ENCODE data around the gene DMAC2.

DMAC2 gene

DNA sequence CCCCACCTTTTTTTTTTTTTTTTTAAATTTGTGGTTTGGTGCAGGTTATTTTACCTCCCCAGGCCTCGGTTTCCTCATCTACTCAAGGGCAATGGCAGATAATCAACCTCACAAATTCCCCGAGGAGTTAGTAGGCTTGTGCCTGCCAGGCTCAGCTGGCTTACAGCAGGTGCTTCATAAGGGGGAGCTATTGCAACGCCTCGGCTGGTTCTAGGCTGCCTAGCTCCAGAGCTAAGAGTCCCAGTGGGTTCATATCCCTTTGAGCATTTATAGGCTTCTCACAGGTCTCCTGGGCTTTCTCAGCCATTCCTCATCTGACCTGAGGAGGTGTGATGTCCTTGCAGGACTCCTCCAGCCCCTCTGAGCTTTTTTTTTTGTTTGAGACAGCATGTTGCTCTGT, 31.5 kb downstream of the DMAC2 start:
- Histone ChIP-seq H3K36me3 (ENCODE audit: insufficient read depth, low read length) (peaks cover 16% of the 10 kb centered on the region), H3K9ac (ENCODE audit: low read depth, low read length) (no peak overlapping the region), H3K9me3 (ENCODE audit: insufficient read depth, low read length, severe bottlenecking) (no peaks in the 10 kb centered on the region), H4K20me1 (ENCODE audit: insufficient read depth, low read length) (0 out of 2 replicates have a peak, but pooled peaks cover 4% of the 10 kb centered on the region), H2AFZ (ENCODE audit: low read depth, low read length) (no peak overlapping the region), H3K27me3 (ENCODE audit: insufficient read depth, low read length, poor library complexity) (no peaks in the 10 kb centered on the region), H3K4me2 (ENCODE audit: insufficient read depth, low read length) (no peak overlapping the region), H3K4me1 (ENCODE audit: insufficient read depth, low read length) (no peaks in the 10 kb centered on the region), H3K79me2 (ENCODE audit: insufficient read depth, low read length) (peaks cover 2% of the 10 kb centered on the region; the same call in 1 of the 2 replicates), H3K4me3 (ENCODE audit: low read depth in 1 of 2, low read length in 2 of 2) (no peak overlapping the region), H3K27ac (ENCODE audit: low read length) (no peak overlapping the region)
- ATAC-seq (ENCODE audit: insufficient read depth, low read depth) (no peak), DNase-seq (no peak)
- no peak for TF ChIP-seq EZH2 (IDR thresholded peaks at IDR 0.05; ENCODE audit: borderline replicate concordance, low read depth, low read length, severe bottlenecking)
- TF ChIP-seq, protein P1, sequence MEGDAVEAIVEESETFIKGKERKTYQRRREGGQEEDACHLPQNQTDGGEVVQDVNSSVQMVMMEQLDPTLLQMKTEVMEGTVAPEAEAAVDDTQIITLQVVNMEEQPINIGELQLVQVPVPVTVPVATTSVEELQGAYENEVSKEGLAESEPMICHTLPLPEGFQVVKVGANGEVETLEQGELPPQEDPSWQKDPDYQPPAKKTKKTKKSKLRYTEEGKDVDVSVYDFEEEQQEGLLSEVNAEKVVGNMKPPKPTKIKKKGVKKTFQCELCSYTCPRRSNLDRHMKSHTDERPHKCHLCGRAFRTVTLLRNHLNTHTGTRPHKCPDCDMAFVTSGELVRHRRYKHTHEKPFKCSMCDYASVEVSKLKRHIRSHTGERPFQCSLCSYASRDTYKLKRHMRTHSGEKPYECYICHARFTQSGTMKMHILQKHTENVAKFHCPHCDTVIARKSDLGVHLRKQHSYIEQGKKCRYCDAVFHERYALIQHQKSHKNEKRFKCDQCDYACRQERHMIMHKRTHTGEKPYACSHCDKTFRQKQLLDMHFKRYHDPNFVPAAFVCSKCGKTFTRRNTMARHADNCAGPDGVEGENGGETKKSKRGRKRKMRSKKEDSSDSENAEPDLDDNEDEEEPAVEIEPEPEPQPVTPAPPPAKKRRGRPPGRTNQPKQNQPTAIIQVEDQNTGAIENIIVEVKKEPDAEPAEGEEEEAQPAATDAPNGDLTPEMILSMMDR (IDR thresholded peaks at IDR 0.05; ENCODE audit: borderline replicate concordance, extremely low read depth, low read length, poor library complexity, severe bottlenecking), result peak; percentile 9

- H3K27me3 ChIP-seq (ENCODE audit: insufficient read depth, low read length, poor library complexity), result no peaks in the 10 kb centered on the region
- H3K4me3 ChIP-seq (ENCODE audit: low read depth in 1 of 2, low read length in 2 of 2), result no peak overlapping the region
- 0 out of 2 replicates have a peak, but pooled peaks cover 4% of the 10 kb centered on the region for H4K20me1 ChIP-seq (ENCODE audit: insufficient read depth, low read length)
- no peak for ATAC-seq (ENCODE audit: insufficient read depth, low read depth)
- DNase-seq, result no peak
- H2AFZ ChIP-seq (ENCODE audit: low read depth, low read length), result no peak overlapping the region
- no peak for TF ChIP-seq EZH2 (IDR thresholded peaks at IDR 0.05; ENCODE audit: borderline replicate concordance, low read depth, low read length, severe bottlenecking)
- TF ChIP-seq, protein P1 (IDR thresholded peaks at IDR 0.05; ENCODE audit: borderline replicate concordance, extremely low read depth, low read length, poor library complexity, severe bottlenecking), result no peak
- H3K4me1 ChIP-seq (ENCODE audit: insufficient read depth, low read length), result no peaks in the 10 kb centered on the region
- H3K36me3 ChIP-seq (ENCODE audit: insufficient read depth, low read length), result peaks cover 11% of the 10 kb centered on the region
- H3K4me2 ChIP-seq (ENCODE audit: insufficient read depth, low read length), result no peak overlapping the region
- H3K79me2 ChIP-seq (ENCODE audit: insufficient read depth, low read length), result peaks cover 2% of the 10 kb centered on the region; the same call in 1 of the 2 replicates
- no peak overlapping the region for H3K9ac ChIP-seq (ENCODE audit: low read depth, low read length)
- no peaks in the 10 kb centered on the region for H3K9me3 ChIP-seq (ENCODE audit: insufficient read depth, low read length, severe bottlenecking)
- no peak overlapping the region for H3K27ac ChIP-seq (ENCODE audit: low read length)
Observed at GRCh38 chr19:41407271-41407670, 32.4 kb downstream of the DMAC2 start.

DNA sequence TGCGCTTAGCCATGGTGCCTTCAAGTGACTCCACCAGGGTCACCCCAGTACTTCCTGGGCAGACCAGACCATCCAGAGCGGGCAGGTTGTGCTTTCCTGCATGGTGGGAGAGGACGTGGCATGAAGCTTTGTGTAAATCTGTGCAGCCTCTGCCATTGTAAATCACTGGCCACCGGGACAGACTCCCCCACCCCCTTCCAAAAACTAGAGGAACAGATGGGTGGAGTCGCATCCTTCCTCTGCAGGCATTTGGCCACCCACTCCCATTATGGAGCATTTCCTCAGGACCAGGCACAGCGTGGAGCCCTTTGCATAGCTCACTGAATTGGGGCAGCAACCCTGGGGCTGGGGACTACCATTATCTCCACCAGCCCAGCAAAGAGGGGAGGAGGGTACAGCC, 33.9 kb downstream of the DMAC2 start:
- peaks cover 7% of the 10 kb centered on the region for H3K36me3 ChIP-seq (ENCODE audit: insufficient read depth, low read length)
- no peak overlapping the region for H3K4me2 ChIP-seq (ENCODE audit: insufficient read depth, low read length)
- H3K79me2 ChIP-seq (ENCODE audit: insufficient read depth, low read length), result peaks cover 7% of the 10 kb centered on the region
- H3K4me3 ChIP-seq (ENCODE audit: low read depth in 1 of 2, low read length in 2 of 2), result no peak overlapping the region
- DNase-seq, result no peak
- no peak for ATAC-seq (ENCODE audit: insufficient read depth, low read depth)
- H4K20me1 ChIP-seq (ENCODE audit: insufficient read depth, low read length), result 0 out of 2 replicates have a peak, but pooled peaks cover 4% of the 10 kb centered on the region
- H3K4me1 ChIP-seq (ENCODE audit: insufficient read depth, low read length), result no peaks in the 10 kb centered on the region
- H3K27me3 ChIP-seq (ENCODE audit: insufficient read depth, low read length, poor library complexity), result no peaks in the 10 kb centered on the region
- no peak overlapping the region for H3K9ac ChIP-seq (ENCODE audit: low read depth, low read length)
- no peak overlapping the region for H3K27ac ChIP-seq (ENCODE audit: low read length)
- TF ChIP-seq, protein P1 (IDR thresholded peaks at IDR 0.05; ENCODE audit: borderline replicate concordance, extremely low read depth, low read length, poor library complexity, severe bottlenecking), result no peak
- no peak overlapping the region for H2AFZ ChIP-seq (ENCODE audit: low read depth, low read length)
- H3K9me3 ChIP-seq (ENCODE audit: insufficient read depth, low read length, severe bottlenecking), result no peaks in the 10 kb centered on the region
